GM23338 (cell line): ENCODE data around the gene HEYL. TPM values are rescaled to one million over a fixed set of nuclear protein-coding genes. Genes with fewer than 3 reads are reported as not detected.

Source experiments
- ATAC-seq: fragments of 200-7000 bp; cut with Tn5 transposase; 3 replicates; pipeline ENCODE4 v1.9.1; 2020
- DNase-seq: peaks from one replicate; pipeline ENCODE4 v3.0.0-alpha.2; 2015; ENCODE audit warnings: low spot score
- H2AFZ ChIP-seq: fragments of 200-600 bp; sonication (generic); 2 replicates; pipeline ENCODE4 v1.8.0; 2016; ENCODE audit warnings: antibody characterized with exemption, mild to moderate bottlenecking, moderate library complexity
- H3F3A ChIP-seq: fragments of 200-600 bp; sonication (generic); replicated peaks from 2 replicates; pipeline ENCODE4 v1.8.0; 2017; ENCODE audit warnings: antibody characterized with exemption, mixed run types, low read depth
- H3K27ac ChIP-seq: fragments of 200-600 bp; sonication (generic); 2 replicates; pipeline ENCODE4 v1.6.1; 2016; ENCODE audit warnings: low read depth
- H3K27me3 ChIP-seq: fragments of 200-600 bp; sonication (generic); 2 replicates; pipeline ENCODE4 v1.8.0; 2016; ENCODE audit warnings: mild to moderate bottlenecking, mixed run types, moderate library complexity; ENCODE audit not compliant: insufficient read depth
- H3K36me3 ChIP-seq: fragments of 200-600 bp; sonication (generic); 2 replicates; pipeline ENCODE4 v1.8.0; 2016; ENCODE audit warnings: mild to moderate bottlenecking; ENCODE audit not compliant: insufficient read depth
- H3K4me1 ChIP-seq: fragments of 200-600 bp; sonication (generic); 2 replicates; pipeline ENCODE4 v1.8.0; 2016; ENCODE audit warnings: mild to moderate bottlenecking, moderate library complexity; ENCODE audit not compliant: insufficient read depth
- H3K4me2 ChIP-seq: fragments of 200-600 bp; sonication (generic); 2 replicates; pipeline ENCODE4 v1.7.1; 2017; ENCODE audit warnings: mixed run types
- H3K4me3 ChIP-seq: fragments of 200-600 bp; sonication (generic); 2 replicates; pipeline ENCODE4 v1.6.1; 2016; ENCODE audit warnings: mixed run types
- H3K79me2 ChIP-seq: fragments of 200-600 bp; sonication (generic); replicated peaks from 2 replicates; pipeline ENCODE4 v1.8.0; 2017; ENCODE audit warnings: mild to moderate bottlenecking; ENCODE audit not compliant: insufficient read depth
- H3K9me2 ChIP-seq: fragments of 200-600 bp; sonication (generic); 2 replicates; pipeline ENCODE4 v1.8.0; 2017; ENCODE audit not compliant: insufficient read depth
- H4K20me1 ChIP-seq: fragments of 200-600 bp; sonication (generic); replicated peaks from 2 replicates; pipeline ENCODE4 v1.8.0; 2017; ENCODE audit warnings: mild to moderate bottlenecking; ENCODE audit not compliant: insufficient read depth
- H3K27ac Mint-ChIP-seq: 2 replicates; pipeline ENCODE4 v1.8.0; 2020; ENCODE audit warnings: inconsistent platforms, mild to moderate bottlenecking, moderate library complexity, mixed read lengths
- H3K27me3 Mint-ChIP-seq: 3 replicates; pipeline ENCODE4 v1.8.0; 2022; ENCODE audit warnings: low read depth, mild to moderate bottlenecking, moderate library complexity, mixed read lengths, inconsistent platforms; ENCODE audit not compliant: insufficient read depth, poor library complexity
- H3K36me3 Mint-ChIP-seq: 3 replicates; pipeline ENCODE4 v1.8.0; 2021; ENCODE audit warnings: low read depth, mild to moderate bottlenecking, inconsistent platforms, moderate library complexity, mixed read lengths
- H3K4me1 Mint-ChIP-seq: 3 replicates; pipeline ENCODE4 v1.8.0; 2020; ENCODE audit warnings: mild to moderate bottlenecking, inconsistent platforms, mixed read lengths
- H3K4me3 Mint-ChIP-seq: 3 replicates; pipeline ENCODE4 v1.8.0; 2021; ENCODE audit warnings: moderate library complexity, mild to moderate bottlenecking, inconsistent platforms, mixed read lengths
- H3K9me3 Mint-ChIP-seq: 3 replicates; pipeline ENCODE4 v1.8.0; 2020; ENCODE audit warnings: moderate library complexity, mild to moderate bottlenecking, inconsistent platforms, mixed read lengths
- CREB1 ChIP-seq: fragments of 250-450 bp; sonication (Bioruptor Pico); IDR thresholded peaks from 2 replicates; pipeline ENCODE4 v1.5.0; 2020; ENCODE audit warnings: low read depth, mild to moderate bottlenecking, moderate library complexity
- CTCF ChIP-seq, 2 experiments: fragments of 200-600 bp in 1 of 2; sonication (generic) in 1 of 2; conservative IDR thresholded peaks; 2 replicates each; pipeline versions ENCODE4 v1.5.1 to v1.6.1; 2016 to 2017; ENCODE audit warnings: antibody characterized with exemption in 2 of 2, low read depth in 2 of 2, mild to moderate bottlenecking in 2 of 2, moderate library complexity in 1 of 2
- EZH2 ChIP-seq: fragments of 200-600 bp; sonication (generic); IDR thresholded peaks from one replicate; pipeline ENCODE4 v1.8.0; 2017; ENCODE audit warnings: antibody characterized with exemption, mild to moderate bottlenecking, low read depth; ENCODE audit not compliant: unreplicated experiment
- EZH2phosphoT487 ChIP-seq: fragments of 200-600 bp; sonication (generic); IDR thresholded peaks from one replicate; pipeline ENCODE4 v1.8.1; 2018; ENCODE audit warnings: antibody characterized with exemption; ENCODE audit not compliant: unreplicated experiment
- JUNB ChIP-seq: IDR thresholded peaks from one replicate; pipeline ENCODE4 v1.6.1; 2016; ENCODE audit warnings: antibody characterized with exemption; ENCODE audit not compliant: unreplicated experiment
- NANOG ChIP-seq: IDR thresholded peaks from 2 replicates; pipeline ENCODE4 v1.6.1; 2016; ENCODE audit warnings: antibody characterized with exemption, borderline replicate concordance
- REST ChIP-seq: IDR thresholded peaks from one replicate; pipeline ENCODE4 v1.6.1; 2018; ENCODE audit warnings: antibody characterized with exemption; ENCODE audit not compliant: unreplicated experiment
- STAT1 ChIP-seq: IDR thresholded peaks from one replicate; pipeline ENCODE4 v1.6.1; 2016; ENCODE audit warnings: antibody characterized with exemption; ENCODE audit not compliant: unreplicated experiment
- ZNF331 ChIP-seq: fragments of 250-450 bp; sonication (Bioruptor Pico); IDR thresholded peaks from 2 replicates; pipeline ENCODE4 v1.5.0; 2020; ENCODE audit warnings: low read depth, mild to moderate bottlenecking, moderate library complexity
- polyA plus RNA-seq: library from polyadenylated mRNA; unstranded; fragments of >200 nt; fragmentation: Nextera tagmentation; extraction: Ambion mirVana; gene quantifications from 2 replicates; pipeline ENCODE4 v1.2.1, GENCODE V29; 2016
- total RNA-seq: library from RNA; depleted of rRNA; stranded (reverse); fragments of >200 nt; shearing (Covaris generic); gene quantifications from 2 replicates; pipeline ENCODE4 v1.2.3, GENCODE V29; 2014

Gene HEYL
- total and polyA plus RNA-seq, 2 experiments from 2014 or later = 1.6 to 4.5 TPM

GRCh38 chr1:39681999-39682398 lies 42.6 kb upstream of the HEYL start (continued):
- TF ChIP-seq REST = no peak
- TF ChIP-seq CTCF (conservative IDR thresholded peaks at IDR 0.05; ENCODE audit: low read depth in 2 of 2) = no peak
- no peak for TF ChIP-seq CREB1 (CRISPR knock-in tag)
- no peak for TF ChIP-seq ZNF331

GRCh38 chr1:39681294-39681693 lies 41.9 kb upstream of the HEYL start:
- Histone ChIP-seq H3K27me3 (peaks cover 100% of the 10 kb centered on the region), H3K79me2 (no peaks in the 10 kb centered on the region), H3F3A (no peaks in the 10 kb centered on the region), H4K20me1 (peaks cover 4% of the 10 kb centered on the region; the same call in 1 of the 2 replicates), H3K4me1 (no peaks in the 10 kb centered on the region), H3K4me2 (no peak overlapping the region), H3K4me3 (no peak overlapping the region), H3K9me2 (no peaks in the 10 kb centered on the region), H2AFZ (no peak overlapping the region), H3K27ac (no peak overlapping the region), H3K36me3 (no peaks in the 10 kb centered on the region)
- DNase-seq (no peak), ATAC-seq (no peak)
- Mint-ChIP-seq H3K27ac (no peak overlapping the region), H3K36me3 (no peaks in the 10 kb centered on the region), H3K27me3 (peaks cover 96% of the 10 kb centered on the region), H3K9me3 (no peaks in the 10 kb centered on the region; the same call in 2 of the 3 replicates), H3K4me3 (no peak overlapping the region), H3K4me1 (no peaks in the 10 kb centered on the region)
- TF ChIP-seq CTCF (conservative IDR thresholded peaks at IDR 0.05; ENCODE audit: low read depth in 2 of 2) (no peak), EZH2phosphoT487 (no peak), NANOG (no peak), CREB1 (CRISPR knock-in tag) (no peak), REST (no peak), JUNB (no peak), STAT1 (no peak), EZH2 (no peak)
